ENCODE measurements around the gene TAGLN.
"Not testable (repeated sequence)": the region's sequence is repeated elsewhere in the genome, so short reads cannot be mapped to it uniquely, and the experiment has no call there.

- TF ChIP-seq, protein P1, sequence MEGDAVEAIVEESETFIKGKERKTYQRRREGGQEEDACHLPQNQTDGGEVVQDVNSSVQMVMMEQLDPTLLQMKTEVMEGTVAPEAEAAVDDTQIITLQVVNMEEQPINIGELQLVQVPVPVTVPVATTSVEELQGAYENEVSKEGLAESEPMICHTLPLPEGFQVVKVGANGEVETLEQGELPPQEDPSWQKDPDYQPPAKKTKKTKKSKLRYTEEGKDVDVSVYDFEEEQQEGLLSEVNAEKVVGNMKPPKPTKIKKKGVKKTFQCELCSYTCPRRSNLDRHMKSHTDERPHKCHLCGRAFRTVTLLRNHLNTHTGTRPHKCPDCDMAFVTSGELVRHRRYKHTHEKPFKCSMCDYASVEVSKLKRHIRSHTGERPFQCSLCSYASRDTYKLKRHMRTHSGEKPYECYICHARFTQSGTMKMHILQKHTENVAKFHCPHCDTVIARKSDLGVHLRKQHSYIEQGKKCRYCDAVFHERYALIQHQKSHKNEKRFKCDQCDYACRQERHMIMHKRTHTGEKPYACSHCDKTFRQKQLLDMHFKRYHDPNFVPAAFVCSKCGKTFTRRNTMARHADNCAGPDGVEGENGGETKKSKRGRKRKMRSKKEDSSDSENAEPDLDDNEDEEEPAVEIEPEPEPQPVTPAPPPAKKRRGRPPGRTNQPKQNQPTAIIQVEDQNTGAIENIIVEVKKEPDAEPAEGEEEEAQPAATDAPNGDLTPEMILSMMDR (IDR thresholded peaks at IDR 0.05; ENCODE audit: control extremely low read depth in 1 of 3, insufficient read depth in 1 of 3, low read depth in 1 of 3, low read length in 3 of 3) = not testable (repeated sequence)
- not testable (repeated sequence) for TF ChIP-seq EGR1 (IDR thresholded peaks at IDR 0.05; ENCODE audit: borderline replicate concordance, low read depth, low read length); EZH2 (IDR thresholded peaks at IDR 0.05; ENCODE audit: low read depth, low read length, severe bottlenecking); RXRA (IDR thresholded peaks at IDR 0.05; ENCODE audit: insufficient read depth, low read depth, low read length); BACH1 (IDR thresholded peaks at IDR 0.05; ENCODE audit: low read length)
Measured at GRCh38 chr11:117183178-117183577, 16.0 kb upstream of the TAGLN start.
